HG03280 (cell line): ENCODE data around the gene GMEB2.
"Not testable (repeated sequence)": the region's sequence is repeated elsewhere in the genome, so short reads cannot be mapped to it uniquely, and the experiment has no call there.

Experiments used
- ATAC-seq: cut with Tn5 transposase; IDR thresholded peaks from one replicate; pipeline ENCODE4 v1.9.1; 2021; ENCODE audit warnings: mild to moderate bottlenecking, moderate library complexity; ENCODE audit not compliant: unreplicated experiment

The GMEB2 gene

DNA sequence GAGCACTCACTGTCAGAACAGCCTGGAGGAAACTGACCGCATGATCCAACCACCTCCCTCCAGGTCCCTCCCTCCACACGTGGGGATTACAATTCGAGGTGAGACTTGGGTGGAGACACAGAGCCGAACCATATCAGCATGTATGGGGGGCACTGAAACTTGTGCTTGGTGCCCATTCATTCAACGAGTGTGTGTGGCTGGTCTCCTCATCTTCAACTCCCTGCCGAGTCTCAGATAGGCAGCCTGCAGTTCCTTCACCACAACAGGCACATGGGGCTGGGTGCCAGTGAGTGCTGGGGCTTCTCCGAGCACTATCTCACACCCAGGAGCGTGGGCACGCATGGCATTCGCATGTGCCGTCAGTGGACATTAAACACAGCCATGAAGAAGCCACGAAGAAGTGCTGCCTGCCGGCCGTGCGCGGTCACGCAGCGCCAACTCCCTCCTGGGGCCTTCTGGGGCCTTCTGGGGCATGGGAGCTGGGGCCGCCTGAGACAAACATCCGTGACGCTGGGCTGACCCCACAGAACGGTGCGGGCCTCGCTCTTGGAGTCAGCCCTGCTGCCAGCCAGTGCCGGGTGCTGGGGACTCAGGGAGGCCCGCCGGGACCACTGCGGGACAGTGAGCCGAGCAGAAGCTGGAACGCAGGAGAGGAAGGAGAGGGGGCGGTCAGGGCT, 30.5 kb upstream of the GMEB2 start:
- no peak for ATAC-seq

- ATAC-seq: no peak
Observed at GRCh38 chr20:63656451-63656850, 29.6 kb upstream of the GMEB2 start.

DNA sequence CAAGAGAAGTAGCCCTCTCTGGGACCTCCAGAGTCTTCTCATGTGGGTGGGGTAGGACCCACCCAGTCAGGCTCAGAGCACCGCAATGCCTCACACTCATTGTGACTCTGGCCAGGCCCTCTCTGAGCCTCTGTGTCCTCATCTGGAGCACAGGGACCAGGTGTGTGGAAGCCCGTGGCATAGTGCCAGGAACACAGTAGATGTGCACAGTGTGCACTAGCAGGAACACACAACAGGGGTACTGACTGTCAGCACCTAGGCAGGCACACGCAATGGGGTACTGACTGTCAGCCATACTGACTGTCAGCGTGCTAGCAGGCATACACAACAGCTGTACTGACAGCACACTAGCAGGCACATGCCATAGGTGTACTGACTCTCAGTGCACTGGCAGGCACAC, 28.3 kb upstream of the GMEB2 start:
- ATAC-seq: no peak

DNA sequence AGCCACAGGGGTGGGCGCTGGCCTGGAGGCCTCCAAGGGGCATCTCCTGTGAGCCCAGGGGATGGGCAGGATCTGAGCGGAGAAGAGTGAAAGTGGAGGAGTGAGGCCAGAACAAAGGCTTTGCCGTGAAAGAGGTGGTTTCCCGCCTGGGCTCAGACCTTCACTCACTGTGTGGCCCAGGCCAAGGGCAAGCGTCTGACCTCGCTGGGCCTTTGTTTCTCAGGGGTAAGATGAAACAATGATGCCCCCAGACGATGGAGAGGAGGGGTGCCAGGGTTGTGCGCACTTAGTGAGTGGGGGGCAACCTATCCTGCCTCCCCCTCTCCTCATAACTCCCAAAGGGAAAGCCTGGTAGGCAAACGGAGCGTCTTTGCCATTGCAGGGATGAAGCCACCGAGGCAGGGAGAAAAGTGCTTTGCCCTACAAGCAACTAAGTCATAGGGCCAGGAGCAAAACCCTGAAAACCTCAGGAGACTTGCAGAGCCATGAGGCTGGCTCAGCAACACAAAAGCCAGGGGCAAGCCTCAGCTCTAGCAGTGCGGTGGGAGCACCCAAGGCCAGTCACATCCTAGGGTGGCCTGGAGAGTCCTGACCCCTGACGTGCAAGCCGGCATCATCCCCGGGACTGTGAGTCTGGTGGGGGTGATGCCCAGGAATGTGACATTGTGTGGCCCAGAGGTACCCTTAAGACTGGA, 27.2 kb upstream of the GMEB2 start:
- no peak for ATAC-seq

GRCh38 chr20:63653041-63653973, 26.4 kb upstream of the GMEB2 start, which contains the start of gene STMN3:
TSS of gene STMN3 (minus strand) at chr20:63653424. CDS start at chr20:63653345, 79 bp downstream.
- ATAC-seq: no peak

DNA sequence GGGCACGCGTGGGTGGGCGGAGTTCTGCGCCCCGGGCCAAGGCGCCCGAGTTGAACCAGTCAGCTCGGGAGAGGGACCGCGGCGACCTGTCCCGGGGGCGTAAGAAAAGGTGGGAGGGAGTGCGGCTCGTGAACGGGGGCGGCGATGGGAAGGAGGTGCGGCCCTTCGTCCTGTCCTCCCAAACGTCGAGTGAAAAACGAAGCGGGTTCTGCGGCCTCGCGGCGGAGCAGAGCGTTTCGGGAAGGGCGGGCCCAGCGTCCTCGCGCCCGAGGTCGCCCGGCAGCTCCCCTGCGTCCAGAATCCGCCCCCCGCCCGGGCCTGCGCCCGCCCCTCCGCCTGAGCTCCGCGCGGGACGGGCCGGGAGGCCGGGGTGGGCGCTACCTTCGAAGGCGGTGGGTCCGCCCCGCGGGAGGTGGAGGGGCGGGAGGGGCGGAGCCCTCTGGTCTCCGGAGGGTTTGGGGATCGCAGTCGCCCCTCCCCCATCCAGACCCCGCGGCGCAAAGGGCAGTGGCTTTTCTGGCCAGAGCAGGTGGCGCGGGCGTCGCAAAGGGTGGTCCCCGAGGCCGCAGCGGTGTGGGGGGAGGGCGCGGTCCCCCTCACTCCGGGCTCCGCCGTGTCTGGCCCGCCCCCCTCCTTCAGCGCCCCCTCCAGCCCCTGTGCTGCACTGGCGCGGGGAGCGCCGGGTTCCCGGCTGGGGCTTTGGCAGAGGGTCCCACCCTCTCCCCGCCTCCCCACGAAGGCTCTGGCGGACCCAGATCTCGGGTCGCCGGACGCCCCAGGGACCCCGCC, 25.5 kb upstream of the GMEB2 start:
- no peak for ATAC-seq

DNA sequence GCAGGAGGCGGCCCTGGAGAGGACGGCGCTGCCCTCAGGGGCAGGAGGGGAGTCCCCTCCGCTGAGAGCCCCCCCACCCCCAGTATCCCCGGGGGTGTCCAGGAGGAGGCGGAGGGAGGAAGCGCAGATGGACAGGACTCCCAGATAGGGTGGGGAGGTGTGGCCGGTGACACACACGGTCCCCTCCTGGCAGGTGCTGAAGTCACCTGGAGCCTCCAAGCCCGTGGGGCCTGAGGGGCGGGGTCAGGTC, 25.0 kb upstream of the GMEB2 start:
- ATAC-seq: no peak

- not testable (repeated sequence) for ATAC-seq
Observed at GRCh38 chr20:63650486-63650885, 23.6 kb upstream of the GMEB2 start.

- no peak for ATAC-seq
Observed at GRCh38 chr20:63648895-63649589, 22.1 kb upstream of the GMEB2 start.

- no peak for ATAC-seq
Observed at GRCh38 chr20:63648190-63648589, 21.3 kb upstream of the GMEB2 start.

GRCh38 chr20:63645218-63645617, 18.3 kb upstream of the GMEB2 start:
- no peak for ATAC-seq

GRCh38 chr20:63643946-63644345, 17.0 kb upstream of the GMEB2 start:
- ATAC-seq: no peak

- no peak for ATAC-seq
Observed at GRCh38 chr20:63643499-63643898, 16.6 kb upstream of the GMEB2 start.

- ATAC-seq: no peak
Observed at GRCh38 chr20:63642527-63643247, 15.8 kb upstream of the GMEB2 start.

DNA sequence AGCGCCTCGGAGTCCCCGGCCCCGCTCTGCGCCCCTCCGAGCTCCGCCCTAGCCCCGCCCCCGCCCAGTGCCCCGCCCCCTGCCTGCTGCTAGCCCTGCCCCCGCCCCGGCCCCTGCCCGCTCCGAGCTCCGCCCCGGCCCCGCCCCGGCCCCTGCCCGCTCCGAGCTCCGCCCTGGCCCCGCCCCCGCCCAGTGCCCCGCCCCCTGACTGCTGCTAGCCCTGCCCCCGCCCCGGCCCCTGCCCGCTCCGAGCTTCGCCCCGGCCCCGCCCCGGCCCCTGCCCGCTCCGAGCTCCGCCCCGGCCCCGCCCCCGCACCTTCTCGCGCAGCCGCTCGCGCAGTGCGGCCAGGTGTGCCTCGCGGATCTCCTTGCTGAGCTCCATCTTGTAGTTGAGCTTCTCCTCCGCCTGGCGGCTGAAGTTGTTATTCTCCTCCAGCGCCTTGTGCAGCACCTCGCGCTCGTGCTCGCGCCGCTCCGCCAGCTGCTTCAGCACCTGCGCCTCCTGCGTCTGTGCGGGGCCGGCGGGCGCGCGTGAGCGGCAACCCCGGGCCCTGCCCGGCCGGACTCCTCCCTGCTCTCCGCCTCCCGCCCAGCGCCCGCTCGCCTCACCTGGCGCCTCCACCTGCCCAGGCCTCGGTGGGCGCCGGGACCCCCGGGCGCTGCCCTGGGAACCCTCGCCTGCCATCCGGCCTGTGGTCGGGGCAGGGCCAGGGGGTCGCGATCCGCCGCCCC, 15.1 kb upstream of the GMEB2 start:
- ATAC-seq: peak; percentile 75

DNA sequence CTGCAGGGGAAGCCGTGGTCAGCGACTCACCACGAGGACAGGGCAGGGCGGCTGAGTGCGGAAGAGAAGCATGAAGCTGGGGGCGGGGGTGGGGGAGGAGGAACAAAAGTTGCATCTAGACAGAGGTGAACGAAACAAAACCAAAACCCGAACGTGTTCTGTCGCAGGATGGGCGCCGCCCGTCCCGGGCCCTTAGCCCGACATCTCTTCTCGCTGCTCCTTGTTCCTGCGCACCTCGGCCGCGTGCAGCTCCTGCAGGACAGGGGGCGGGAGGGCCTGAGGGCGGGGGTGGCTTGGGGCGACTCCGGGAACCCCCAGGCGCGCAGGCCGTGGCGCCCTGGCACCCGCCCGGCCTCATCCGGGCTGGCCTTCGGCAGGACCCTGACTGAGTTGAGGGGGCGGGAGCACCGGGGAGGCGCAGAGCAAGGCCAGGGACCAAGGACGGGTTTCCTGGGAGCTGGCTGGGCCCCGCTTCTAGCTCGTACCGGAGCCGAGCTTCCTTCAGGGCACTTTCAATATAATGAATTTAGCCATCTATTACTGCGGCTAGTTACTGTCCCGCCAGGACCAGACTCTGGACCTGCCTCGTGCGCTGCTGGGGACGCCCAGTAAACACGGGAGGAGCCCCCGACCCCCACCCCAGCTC, 14.4 kb upstream of the GMEB2 start:
- peak; percentile 26 for ATAC-seq

- ATAC-seq: not testable (repeated sequence)
Observed at GRCh38 chr20:63640686-63641085, 13.8 kb upstream of the GMEB2 start.

DNA sequence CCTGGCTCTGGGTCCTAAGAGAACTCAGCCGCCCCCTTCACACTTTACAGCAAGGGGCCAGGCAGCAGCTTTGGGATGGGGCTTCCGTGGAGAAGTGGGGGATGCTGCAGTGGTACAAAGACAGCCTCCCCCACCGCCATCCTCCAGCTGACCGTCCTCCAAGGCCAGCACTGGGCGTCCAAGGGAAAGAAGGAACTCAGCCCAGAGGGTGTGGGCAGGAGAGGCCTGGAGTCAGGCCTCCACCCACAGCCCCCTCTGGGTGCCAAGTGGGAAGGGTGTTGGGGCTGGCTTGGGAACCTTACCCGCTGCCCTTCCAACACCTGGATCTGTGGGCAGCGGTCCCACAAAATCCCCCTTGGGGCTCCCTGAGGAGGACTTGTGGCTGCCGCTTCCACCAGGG, 13.2 kb upstream of the GMEB2 start:
- no peak for ATAC-seq
